Tibial nerve (tissue), 4 donors: ENCODE measurements around the gene FGF19.

Experiments used
- EP300 ChIP-seq, 2 donors: sonication (generic); formaldehyde crosslinking; IDR thresholded peaks; one replicate each; pipeline ENCODE4 v1.6.1; 2017; ENCODE audit warnings: antibody characterized with exemption in 2 of 2, mild to moderate bottlenecking in 1 of 2
- TF ChIP-seq, protein P1 (sequence below), 5 experiments: fragments of 200-600 bp in 3 of 5; fragments of 450-650 bp in 2 of 5; sonication (generic) in 3 of 5; IDR thresholded peaks; one replicate each; pipeline ENCODE4 v1.5.1; 2016 to 2019; ENCODE audit warnings: antibody characterized with exemption in 5 of 5, mild to moderate bottlenecking in 3 of 5, moderate library complexity in 2 of 5

DNA sequence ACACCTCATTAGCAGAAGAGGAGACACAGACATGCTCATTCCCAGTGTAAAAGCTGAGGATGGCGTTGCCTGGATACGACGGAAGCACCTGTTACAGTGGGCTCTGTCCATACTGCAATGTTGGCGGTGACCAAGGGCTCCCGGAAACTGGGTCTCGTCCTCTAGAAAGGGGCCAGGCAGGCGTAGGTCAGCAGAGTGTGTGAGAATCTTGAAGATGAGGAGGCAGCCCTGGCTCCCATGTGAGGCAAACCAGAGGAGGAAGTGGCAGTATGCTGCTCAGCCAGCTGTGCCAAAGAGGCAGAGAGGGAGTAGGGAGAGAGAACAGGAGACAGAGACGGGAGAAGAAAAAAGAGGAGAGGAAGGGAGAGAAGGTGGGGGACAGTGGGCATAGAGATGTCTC is 38.9 kb downstream of the FGF19 start:
- no peak for TF ChIP-seq EP300 (IDR thresholded peaks at IDR 0.05)
- TF ChIP-seq, protein P1, sequence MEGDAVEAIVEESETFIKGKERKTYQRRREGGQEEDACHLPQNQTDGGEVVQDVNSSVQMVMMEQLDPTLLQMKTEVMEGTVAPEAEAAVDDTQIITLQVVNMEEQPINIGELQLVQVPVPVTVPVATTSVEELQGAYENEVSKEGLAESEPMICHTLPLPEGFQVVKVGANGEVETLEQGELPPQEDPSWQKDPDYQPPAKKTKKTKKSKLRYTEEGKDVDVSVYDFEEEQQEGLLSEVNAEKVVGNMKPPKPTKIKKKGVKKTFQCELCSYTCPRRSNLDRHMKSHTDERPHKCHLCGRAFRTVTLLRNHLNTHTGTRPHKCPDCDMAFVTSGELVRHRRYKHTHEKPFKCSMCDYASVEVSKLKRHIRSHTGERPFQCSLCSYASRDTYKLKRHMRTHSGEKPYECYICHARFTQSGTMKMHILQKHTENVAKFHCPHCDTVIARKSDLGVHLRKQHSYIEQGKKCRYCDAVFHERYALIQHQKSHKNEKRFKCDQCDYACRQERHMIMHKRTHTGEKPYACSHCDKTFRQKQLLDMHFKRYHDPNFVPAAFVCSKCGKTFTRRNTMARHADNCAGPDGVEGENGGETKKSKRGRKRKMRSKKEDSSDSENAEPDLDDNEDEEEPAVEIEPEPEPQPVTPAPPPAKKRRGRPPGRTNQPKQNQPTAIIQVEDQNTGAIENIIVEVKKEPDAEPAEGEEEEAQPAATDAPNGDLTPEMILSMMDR (IDR thresholded peaks at IDR 0.05): no peak
